Measurements from ENCODE around the gene RASAL1. TPM values are rescaled to one million over a fixed set of nuclear protein-coding genes. Genes with fewer than 3 reads are reported as not detected.

The RASAL1 gene
- total and polyA plus RNA-seq, 10 donors: 0.13 to 1.7 (median 0.62) TPM; not detected in 2

GRCh38 chr12:113092607-113093408 lies 42.8 kb downstream of the RASAL1 start:
- DNase-seq: peak; percentile 90
- Histone ChIP-seq H3K27me3 (replicated peaks in 1 of 7) (peaks cover 0 to 8% (median 0%) of the 10 kb centered on the region in 7 donors), H3K36me3 (peaks cover 0 to 43% (median 19%) of the 10 kb centered on the region in 6 donors), H3K4me1 (peaks cover 28 to 90% (median 62%) of the 10 kb centered on the region in 6 donors), H3K9me3 (no peaks in the 10 kb centered on the region), H3K4me3 (peak overlapping the region in 1 of 8 donors; percentile 40), H3K27ac (peak overlapping the region in 6 of 8 donors; percentile 7 to 86 (median 62))
- 19 to 44% (median 30%) methylated on average over 20 to 31 of the region's 31 CpGs for WGBS, 5 donors
- intact Hi-C loops (cut with DNase I; ENCODE audit: low total_unique reads): loop anchor here (10.0 kb wide), 1 partner anchor 62 kb away; no protein-coding TSS in a partner anchor
- TF ChIP-seq POLR2A (IDR thresholded peaks at IDR 0.05) (no peak), CTCF (IDR thresholded peaks at IDR 0.05 in 8 of 11, conservative IDR thresholded peaks at IDR 0.05 in 3 of 11) (peak in 5 of 11 experiments; percentile 19 to 51 (median 24)), POLR2AphosphoS5 (IDR thresholded peaks at IDR 0.05) (peak in 2 of 3 donors; percentile 32 to 56)

- no peaks in the 10 kb centered on the region for H3K9me3 ChIP-seq
- TF ChIP-seq POLR2A (IDR thresholded peaks at IDR 0.05): no peak
- no peak for TF ChIP-seq CTCF (IDR thresholded peaks at IDR 0.05 in 8 of 11, conservative IDR thresholded peaks at IDR 0.05 in 3 of 11)
- no peak for TF ChIP-seq POLR2AphosphoS5 (IDR thresholded peaks at IDR 0.05)
- no peak overlapping the region for H3K4me3 ChIP-seq
- peak overlapping the region in 4 of 8 donors; percentile 66 to 86 (median 76) for H3K27ac ChIP-seq
- intact Hi-C loops (cut with DNase I; ENCODE audit: low total_unique reads): loop anchor here (10.0 kb wide), 1 partner anchor 63 kb away; no protein-coding TSS in a partner anchor
- H3K36me3 ChIP-seq: peaks cover 0 to 34% (median 14%) of the 10 kb centered on the region in 6 donors
- H3K27me3 ChIP-seq (replicated peaks in 1 of 7): peaks cover 0 to 8% (median 0%) of the 10 kb centered on the region in 7 donors
- WGBS, 5 donors: 56 to 84% (median 66%) methylated on average over 3 of the region's 3 CpGs
- peaks cover 37 to 93% (median 75%) of the 10 kb centered on the region in 6 donors for H3K4me1 ChIP-seq
- DNase-seq: no peak
These were observed 44.1 kb downstream of the RASAL1 start for GRCh38 chr12:113091506-113091905.

GRCh38 chr12:113090740-113091139 lies 44.8 kb downstream of the RASAL1 start:
- Histone ChIP-seq H3K27ac (peak overlapping the region in 5 of 8 donors; percentile 61 to 86 (median 73)), H3K4me3 (no peak overlapping the region), H3K4me1 (peaks cover 40 to 96% (median 82%) of the 10 kb centered on the region in 6 donors), H3K9me3 (no peaks in the 10 kb centered on the region), H3K27me3 (replicated peaks in 1 of 7) (peaks cover 0 to 8% (median 0%) of the 10 kb centered on the region in 7 donors), H3K36me3 (peaks cover 0 to 27% (median 11%) of the 10 kb centered on the region in 6 donors)
- intact Hi-C loops (cut with DNase I; ENCODE audit: low total_unique reads): loop anchor here (10.0 kb wide), 1 partner anchor 64 kb away; no protein-coding TSS in a partner anchor
- TF ChIP-seq CTCF (IDR thresholded peaks at IDR 0.05 in 8 of 11, conservative IDR thresholded peaks at IDR 0.05 in 3 of 11): no peak
- TF ChIP-seq POLR2AphosphoS5 (IDR thresholded peaks at IDR 0.05): peak; percentile 44 to 75 (median 73)
- TF ChIP-seq POLR2A (IDR thresholded peaks at IDR 0.05): no peak
- WGBS, 5 donors: 42 to 84% (median 67%) methylated on average over 2 to 21 of the region's 21 CpGs
- peak; percentile 83 for DNase-seq

GRCh38 chr12:113089839-113090238 lies 45.7 kb downstream of the RASAL1 start:
- peak overlapping the region in 1 of 8 donors; percentile 12 for H3K4me3 ChIP-seq
- peaks cover 0 to 8% (median 0%) of the 10 kb centered on the region in 7 donors for H3K27me3 ChIP-seq (replicated peaks in 1 of 7)
- H3K27ac ChIP-seq: peak overlapping the region; percentile 14 to 86 (median 64)
- H3K9me3 ChIP-seq: no peaks in the 10 kb centered on the region
- DNase-seq: no peak
- intact Hi-C loops (cut with DNase I; ENCODE audit: low total_unique reads): loop anchor here (10.0 kb wide), 1 partner anchor 65 kb away; no protein-coding TSS in a partner anchor
- H3K4me1 ChIP-seq: peaks cover 49 to 98% (median 88%) of the 10 kb centered on the region in 6 donors
- TF ChIP-seq POLR2AphosphoS5 (IDR thresholded peaks at IDR 0.05) (no peak), CTCF (IDR thresholded peaks at IDR 0.05 in 8 of 11, conservative IDR thresholded peaks at IDR 0.05 in 3 of 11) (no peak), POLR2A (IDR thresholded peaks at IDR 0.05) (no peak)
- H3K36me3 ChIP-seq: peaks cover 0 to 21% (median 5%) of the 10 kb centered on the region in 6 donors
